Activated naive CD4-positive, alpha-beta T cell treated with anti-CD3 and anti-CD28 coated beads, Interleukin-2, amount 50 U/mL, for 72 hours (primary cell): Measurements from ENCODE around the gene PLA2G6. TPM values are rescaled to one million over a fixed set of nuclear protein-coding genes. Genes with fewer than 3 reads are reported as not detected.
"Not testable (repeated sequence)": the region's sequence is repeated elsewhere in the genome, so short reads cannot be mapped to it uniquely, and the experiment has no call there.

Experiments used
- ATAC-seq, 2 donors: fragments of 150-1000 bp; cut with Tn5 transposase; 2 replicates each; pipeline ENCODE4 v1.10.0; 2021; ENCODE audit warnings: mild to moderate bottlenecking in 2 of 2, moderate library complexity in 2 of 2
- DNase-seq, 2 donors: peaks; one replicate each; pipeline ENCODE4 v3.0.0; 2021 to 2022; ENCODE audit warnings: low spot score in 2 of 2
- H3K27ac Mint-ChIP-seq, 2 donors: one replicate each; pipeline ENCODE4 v1.8.0; 2022; ENCODE audit warnings: mild to moderate bottlenecking in 2 of 2, mixed read lengths in 2 of 2
- H3K36me3 Mint-ChIP-seq, 2 donors: one replicate each; pipeline ENCODE4 v1.8.0; 2022; ENCODE audit warnings: mixed read lengths in 2 of 2
- H3K9me3 Mint-ChIP-seq, 2 donors: one replicate each; pipeline ENCODE4 v1.8.0; 2022; ENCODE audit warnings: mixed read lengths in 2 of 2
- total RNA-seq, 2 donors: library from RNA; stranded (reverse); gene quantifications; one replicate each; pipeline ENCODE4 v1.2.3, GENCODE V29; 2022

Gene PLA2G6
- total RNA-seq, 2 donors from 2014 or later, result 74.3 to 75.7 TPM

- ATAC-seq (peak; percentile 49 to 93), DNase-seq (no peak)
- no peaks in the 10 kb centered on the region for H3K9me3 Mint-ChIP-seq
- H3K36me3 Mint-ChIP-seq, result no peaks in the 10 kb centered on the region
- H3K27ac Mint-ChIP-seq, result peak overlapping the region; percentile 22 to 75
Observed at GRCh38 chr22:38135133-38135706, 46.4 kb downstream of the PLA2G6 start.

DNA sequence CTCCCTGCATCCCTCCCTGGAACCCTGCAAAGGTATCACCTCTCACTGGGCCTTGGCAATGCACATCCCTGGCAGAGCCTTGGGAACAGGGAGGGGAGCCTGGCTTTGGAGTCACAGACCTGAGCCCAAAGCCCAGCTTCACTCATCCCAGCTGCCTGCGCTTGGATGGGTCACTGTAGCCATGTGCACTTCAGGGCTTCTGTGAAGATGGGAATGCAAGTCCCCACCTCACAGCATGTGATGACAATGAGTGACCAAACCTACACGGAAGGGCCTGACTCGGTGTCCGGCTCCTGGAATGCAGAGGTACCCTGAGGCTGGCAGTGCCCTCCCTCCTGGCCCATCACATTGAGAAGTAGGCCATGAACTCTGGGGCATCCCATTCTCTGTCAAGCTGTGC lies 48.3 kb downstream of the PLA2G6 start:
- ATAC-seq, result no peak
- no peaks in the 10 kb centered on the region for H3K36me3 Mint-ChIP-seq
- H3K9me3 Mint-ChIP-seq, result no peaks in the 10 kb centered on the region
- DNase-seq, result no peak
- H3K27ac Mint-ChIP-seq, result peak overlapping the region in 1 of 2 donors; percentile 60

GRCh38 chr22:38132794-38133193 lies 48.8 kb downstream of the PLA2G6 start:
- Mint-ChIP-seq H3K9me3 (no peaks in the 10 kb centered on the region), H3K27ac (no peak overlapping the region), H3K36me3 (no peaks in the 10 kb centered on the region)
- DNase-seq, result no peak
- ATAC-seq, result no peak

DNA sequence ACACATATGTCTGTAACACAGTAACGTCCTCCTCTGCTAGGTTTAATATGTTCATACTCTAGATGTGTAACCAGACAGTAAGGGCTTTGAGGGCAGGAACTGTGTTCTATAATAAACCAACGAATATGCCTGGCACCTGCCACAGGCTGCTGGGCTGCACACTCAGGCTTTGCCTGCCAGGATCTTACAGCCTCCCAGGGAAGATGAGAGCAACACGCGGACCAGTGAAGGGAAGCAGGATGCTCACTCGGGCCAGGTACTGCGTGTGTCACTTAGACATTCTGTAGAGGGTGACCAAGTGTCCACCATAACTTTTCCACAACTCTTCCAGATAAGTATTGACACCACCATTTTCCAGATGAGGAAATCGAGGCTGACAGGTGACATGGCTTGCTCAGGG lies 49.5 kb downstream of the PLA2G6 start:
- Mint-ChIP-seq H3K27ac (no peak overlapping the region), H3K9me3 (no peaks in the 10 kb centered on the region), H3K36me3 (no peaks in the 10 kb centered on the region)
- no peak for ATAC-seq
- no peak for DNase-seq

- Mint-ChIP-seq H3K9me3 (no peaks in the 10 kb centered on the region), H3K36me3 (no peaks in the 10 kb centered on the region), H3K27ac (no peak overlapping the region)
- ATAC-seq (no peak), DNase-seq (no peak)
Observed at GRCh38 chr22:38131399-38131798, 50.2 kb downstream of the PLA2G6 start.

DNA sequence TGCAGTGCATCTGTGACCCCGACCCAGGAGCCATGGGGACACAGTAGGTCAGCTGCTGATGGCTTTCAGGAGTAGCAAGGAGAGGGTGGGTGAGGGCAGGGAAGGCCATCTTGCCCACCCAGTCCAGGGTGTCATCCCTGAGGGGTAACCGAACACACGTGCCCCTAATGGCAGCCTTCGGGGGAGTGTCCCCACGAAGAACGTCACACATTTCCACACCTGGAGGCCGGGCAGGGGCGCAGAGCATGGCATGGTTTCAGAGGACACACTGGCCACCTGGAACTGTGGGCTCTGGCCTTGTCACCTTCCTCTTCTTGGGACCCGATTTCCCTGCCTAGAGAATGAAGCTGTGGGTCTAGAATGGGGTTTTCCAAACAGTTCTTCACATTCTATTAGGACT lies 51.8 kb downstream of the PLA2G6 start:
- DNase-seq, result no peak
- H3K27ac Mint-ChIP-seq, result no peak overlapping the region
- H3K9me3 Mint-ChIP-seq, result no peaks in the 10 kb centered on the region
- ATAC-seq, result no peak
- no peaks in the 10 kb centered on the region for H3K36me3 Mint-ChIP-seq

- no peak for DNase-seq
- no peaks in the 10 kb centered on the region for H3K9me3 Mint-ChIP-seq
- ATAC-seq, result no peak
- no peak overlapping the region for H3K27ac Mint-ChIP-seq
- H3K36me3 Mint-ChIP-seq, result no peaks in the 10 kb centered on the region
Observed at GRCh38 chr22:38129021-38129420, 52.6 kb downstream of the PLA2G6 start.

GRCh38 chr22:38127869-38128268 lies 53.8 kb downstream of the PLA2G6 start:
- no peaks in the 10 kb centered on the region for H3K36me3 Mint-ChIP-seq
- DNase-seq (no peak), ATAC-seq (no peak)
- H3K9me3 Mint-ChIP-seq, result no peaks in the 10 kb centered on the region
- no peak overlapping the region for H3K27ac Mint-ChIP-seq

DNA sequence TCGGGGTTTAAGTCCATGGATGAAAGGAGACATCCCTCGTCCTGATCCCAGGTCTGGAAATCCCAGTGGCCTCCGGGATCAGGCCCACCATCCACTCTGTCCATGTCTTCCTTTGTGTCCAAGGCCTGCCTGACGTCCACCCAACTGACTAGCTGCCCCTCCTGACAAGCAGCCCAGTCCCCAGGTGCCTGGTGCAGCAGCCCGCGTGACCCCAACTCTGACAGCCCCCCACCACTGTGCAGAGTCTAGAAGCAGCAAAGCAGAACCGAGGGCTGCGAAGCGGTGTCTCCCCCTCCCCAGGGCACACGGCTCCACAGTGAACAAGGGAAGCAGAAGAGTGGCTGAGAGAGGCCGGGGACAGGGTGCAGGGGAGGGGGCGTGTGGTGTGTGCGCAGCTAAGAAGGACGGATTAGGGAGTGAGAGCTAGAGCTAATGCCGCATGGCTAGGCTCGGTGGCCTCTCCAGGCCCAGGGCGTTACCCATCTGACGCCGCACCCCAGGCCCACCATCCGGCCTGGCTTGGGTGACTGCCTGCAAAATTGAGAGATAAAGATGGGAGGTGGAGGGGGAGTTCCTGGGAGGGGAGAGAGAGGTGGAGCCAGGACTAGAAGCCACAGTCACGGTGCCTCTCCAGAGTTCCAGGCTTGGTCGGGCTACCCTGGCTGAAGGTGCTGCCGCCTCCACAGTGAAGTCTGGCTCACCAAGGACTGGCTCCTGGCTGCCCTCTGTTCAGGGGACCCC lies 54.5 kb downstream of the PLA2G6 start:
- ATAC-seq, result no peak
- peak overlapping the region; percentile 67 to 85 for H3K27ac Mint-ChIP-seq
- H3K36me3 Mint-ChIP-seq, result no peaks in the 10 kb centered on the region
- no peak for DNase-seq
- no peaks in the 10 kb centered on the region for H3K9me3 Mint-ChIP-seq

DNA sequence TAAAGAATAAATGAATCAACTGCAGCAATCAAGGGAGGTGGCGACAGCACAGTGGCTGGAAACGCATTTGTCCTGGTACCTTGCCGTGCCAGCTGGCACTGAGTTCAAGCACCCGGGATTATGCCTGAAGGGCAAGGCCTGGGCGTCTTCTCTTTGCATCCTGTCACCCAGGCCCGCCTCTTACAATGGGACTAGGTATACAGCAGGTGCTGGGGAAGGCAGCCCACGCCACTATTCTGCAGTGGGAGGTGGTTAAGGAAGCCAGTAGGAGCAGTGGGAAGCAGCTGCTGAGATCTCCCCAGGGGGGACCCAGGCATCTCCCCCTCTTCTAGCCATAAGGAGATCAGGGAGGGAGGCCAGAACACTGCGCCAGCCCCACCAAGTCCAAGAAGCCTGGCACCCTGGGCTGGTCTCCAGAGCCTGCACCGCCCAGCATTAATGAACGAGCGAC lies 55.9 kb downstream of the PLA2G6 start:
- no peaks in the 10 kb centered on the region for H3K9me3 Mint-ChIP-seq

GRCh38 chr22:38125038-38125610 lies 56.5 kb downstream of the PLA2G6 start:
- Mint-ChIP-seq H3K36me3 (no peaks in the 10 kb centered on the region), H3K27ac (peak overlapping the region; percentile 36 to 50), H3K9me3 (no peaks in the 10 kb centered on the region)
- ATAC-seq (no peak), DNase-seq (no peak)

More for the DNA sequence above, 55.9 kb downstream of the PLA2G6 start:
- no peak for DNase-seq
- ATAC-seq, result no peak
- H3K27ac Mint-ChIP-seq, result no peak overlapping the region
- no peaks in the 10 kb centered on the region for H3K36me3 Mint-ChIP-seq

DNA sequence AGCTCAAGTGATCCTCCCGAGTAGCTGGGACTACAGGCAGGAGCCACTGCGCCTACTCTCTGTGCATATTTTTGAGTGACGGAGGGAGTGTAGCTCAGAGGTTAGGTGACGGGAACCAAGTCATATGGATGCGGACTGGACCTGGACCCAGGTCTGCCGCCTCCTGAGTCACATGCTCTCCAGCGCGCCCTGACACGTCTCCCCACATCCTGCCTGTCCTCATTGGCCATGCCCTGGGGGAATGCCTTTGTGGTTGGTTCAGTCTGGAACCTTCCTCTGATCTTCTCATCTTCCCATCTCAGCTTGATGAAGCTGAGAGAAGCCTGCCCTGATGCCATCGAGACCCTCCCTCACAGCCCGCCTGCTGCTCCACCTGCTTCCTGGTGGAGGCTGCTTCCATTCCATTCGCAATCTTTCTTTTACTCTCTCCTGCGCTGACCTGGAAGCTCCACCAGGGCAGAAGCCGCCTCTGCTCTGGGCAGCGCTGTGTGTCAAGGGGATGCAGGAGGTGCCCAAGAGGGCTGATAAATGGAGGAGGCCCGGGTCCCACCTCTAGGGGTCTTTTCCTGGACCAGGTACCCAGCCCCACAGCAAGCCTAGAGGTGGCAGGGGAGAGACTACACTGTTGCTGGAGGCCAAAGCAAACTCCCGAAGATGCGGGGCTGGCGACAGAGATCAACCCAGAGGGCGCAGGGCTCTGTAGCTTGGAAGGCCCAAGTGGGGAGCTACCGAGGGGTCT lies 57.2 kb downstream of the PLA2G6 start:
- no peak for ATAC-seq
- H3K36me3 Mint-ChIP-seq, result no peaks in the 10 kb centered on the region
- peak overlapping the region; percentile 50 to 73 for H3K27ac Mint-ChIP-seq

GRCh38 chr22:38122616-38123015 lies 59.0 kb downstream of the PLA2G6 start:
- Mint-ChIP-seq H3K27ac (peak overlapping the region in 1 of 2 donors; percentile 51), H3K36me3 (no peaks in the 10 kb centered on the region), H3K9me3 (no peaks in the 10 kb centered on the region)
- ATAC-seq, result no peak
- DNase-seq, result no peak

More for the DNA sequence above, 57.2 kb downstream of the PLA2G6 start:
- H3K9me3 Mint-ChIP-seq, result no peaks in the 10 kb centered on the region
- no peak for DNase-seq

DNA sequence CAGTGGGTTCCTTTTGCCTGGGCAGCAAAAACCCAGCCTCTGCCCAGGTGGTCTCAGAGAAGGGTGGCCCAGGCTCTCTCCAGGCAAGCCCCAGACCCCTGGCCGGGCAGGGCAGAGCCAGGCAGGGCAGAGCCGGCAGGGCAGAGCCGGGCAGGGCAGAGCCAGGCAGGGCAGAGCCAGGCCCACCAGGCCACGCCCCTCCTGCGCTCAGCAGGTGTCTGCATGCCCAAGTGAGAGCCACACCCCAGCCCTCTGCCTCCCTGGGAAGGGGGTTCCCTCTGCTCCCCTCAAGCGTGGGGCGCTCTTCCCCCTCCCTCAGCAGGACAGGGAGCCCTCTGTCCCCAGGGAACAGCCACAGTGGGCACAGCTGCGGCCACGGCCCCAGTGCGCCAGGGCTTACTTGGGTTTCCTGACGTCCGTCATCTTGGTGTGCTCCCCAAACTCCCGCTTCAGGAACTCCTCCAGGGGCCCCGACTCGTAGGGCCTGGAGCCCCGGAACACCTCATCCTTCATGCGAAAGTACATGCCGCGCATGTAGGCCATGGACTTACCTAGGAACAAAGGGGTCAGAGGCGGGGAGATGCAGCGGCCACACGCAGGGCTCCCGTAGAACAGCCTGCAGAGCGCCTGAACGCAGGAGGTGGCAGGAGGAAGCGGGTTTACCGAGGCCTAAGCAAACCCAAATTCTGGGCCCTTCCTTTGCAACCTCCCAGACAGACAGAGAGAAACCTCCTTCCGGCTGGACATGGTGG lies 61.1 kb downstream of the PLA2G6 start:
- DNase-seq (no peak), ATAC-seq (no peak)
- Mint-ChIP-seq H3K36me3 (no peaks in the 10 kb centered on the region), H3K9me3 (no peaks in the 10 kb centered on the region), H3K27ac (no peak overlapping the region)

- not testable (repeated sequence) for H3K27ac Mint-ChIP-seq, H3K36me3 Mint-ChIP-seq, ATAC-seq, DNase-seq, H3K9me3 Mint-ChIP-seq
Observed at GRCh38 chr22:38118747-38119146, 62.9 kb downstream of the PLA2G6 start.

- ATAC-seq (no peak), DNase-seq (no peak)
- Mint-ChIP-seq H3K36me3 (no peaks in the 10 kb centered on the region), H3K27ac (no peak overlapping the region), H3K9me3 (no peaks in the 10 kb centered on the region)
Observed at GRCh38 chr22:38118182-38118581, 63.4 kb downstream of the PLA2G6 start.
